Measurements from ENCODE around the gene TKFC. TPM values are rescaled to one million over a fixed set of nuclear protein-coding genes. Genes with fewer than 3 reads are reported as not detected.

The TKFC gene
- total and polyA plus RNA-seq, 12 donors = 66.9 to 603 (median 252) TPM

- TF ChIP-seq CTCF (IDR thresholded peaks at IDR 0.05) (no peak), POLR2A (IDR thresholded peaks at IDR 0.05) (no peak)
- WGBS, 4 donors = 52 to 69% (median 63%) methylated on average over 8 of the region's 8 CpGs
- peak overlapping the region in 1 of 5 donors; percentile 50 for H3K27ac ChIP-seq
- H3K9me3 ChIP-seq (replicated peaks in 1 of 3) = no peaks in the 10 kb centered on the region
- intact Hi-C loops (cut with DNase I) = no loop called here
- H3K27me3 ChIP-seq = no peaks in the 10 kb centered on the region
- H3K4me3 ChIP-seq = no peak overlapping the region
- H3K36me3 ChIP-seq (replicated peaks in 1 of 2) = peaks cover 0 to 100% of the 10 kb centered on the region in 2 donors
- peaks cover 0 to 4% of the 10 kb centered on the region in 2 donors for H3K4me1 ChIP-seq (replicated peaks in 1 of 2)
- DNase-seq = peak in 5 of 7 donors; percentile 46 to 60 (median 54)
Measured at GRCh38 chr11:61310749-61311148, 22.3 kb upstream of the TKFC start.

GRCh38 chr11:61315260-61315659 lies 17.8 kb upstream of the TKFC start:
- no peaks in the 10 kb centered on the region for H3K27me3 ChIP-seq
- TF ChIP-seq POLR2A (IDR thresholded peaks at IDR 0.05) = no peak
- intact Hi-C loops (cut with DNase I) = no loop called here
- peak in 3 of 7 donors; percentile 45 to 49 (median 46) for DNase-seq
- no peaks in the 10 kb centered on the region for H3K9me3 ChIP-seq (replicated peaks in 1 of 3)
- H3K4me3 ChIP-seq = no peak overlapping the region
- peaks cover 0 to 4% of the 10 kb centered on the region in 2 donors for H3K4me1 ChIP-seq (replicated peaks in 1 of 2)
- peak overlapping the region in 1 of 5 donors; percentile 1 for H3K27ac ChIP-seq
- peaks cover 0 to 98% of the 10 kb centered on the region in 2 donors for H3K36me3 ChIP-seq (replicated peaks in 1 of 2)
- 41 to 54% (median 49%) methylated on average over 2 of the region's 2 CpGs for WGBS, 4 donors

GRCh38 chr11:61325649-61326414 lies 7.2 kb upstream of the TKFC start:
- WGBS, 4 donors = 37 to 52% (median 41%) methylated on average over 2 of the region's 2 CpGs
- no peak overlapping the region for H3K4me3 ChIP-seq
- peak; percentile 34 to 85 (median 69) for DNase-seq
- no peaks in the 10 kb centered on the region for H3K27me3 ChIP-seq
- peaks cover 45 to 62% of the 10 kb centered on the region in 2 donors for H3K4me1 ChIP-seq (replicated peaks in 1 of 2)
- intact Hi-C loops (cut with DNase I) = no loop called here
- H3K27ac ChIP-seq = peak overlapping the region in 4 of 5 donors; percentile 15 to 62 (median 26)
- no peak for TF ChIP-seq POLR2A (IDR thresholded peaks at IDR 0.05)
- no peak for TF ChIP-seq CTCF (IDR thresholded peaks at IDR 0.05)
- H3K9me3 ChIP-seq (replicated peaks in 1 of 3) = no peaks in the 10 kb centered on the region
- peaks cover 0 to 84% of the 10 kb centered on the region in 2 donors for H3K36me3 ChIP-seq (replicated peaks in 1 of 2)

GRCh38 chr11:61327669-61328071 lies 5.4 kb upstream of the TKFC start:
- H3K27ac ChIP-seq = peak overlapping the region in 4 of 5 donors; percentile 12 to 62 (median 46)
- H3K4me3 ChIP-seq = no peak overlapping the region
- TF ChIP-seq CTCF (IDR thresholded peaks at IDR 0.05) (no peak), POLR2A (IDR thresholded peaks at IDR 0.05) (no peak)
- intact Hi-C loops (cut with DNase I) = no loop called here
- H3K9me3 ChIP-seq (replicated peaks in 1 of 3) = no peaks in the 10 kb centered on the region
- peaks cover 0 to 66% of the 10 kb centered on the region in 2 donors for H3K36me3 ChIP-seq (replicated peaks in 1 of 2)
- no peaks in the 10 kb centered on the region for H3K27me3 ChIP-seq
- no peak for DNase-seq
- peaks cover 57 to 76% of the 10 kb centered on the region in 2 donors for H3K4me1 ChIP-seq (replicated peaks in 1 of 2)

Measured in adrenal gland (tissue), 12 donors.